HepG2 (cell line): ENCODE measurements around the gene TCFL5. TPM values are rescaled to one million over a fixed set of nuclear protein-coding genes. Genes with fewer than 3 reads are reported as not detected.

Source experiments
- ARHGAP35 ChIP-seq: sonication (generic); formaldehyde crosslinking; IDR thresholded peaks from 2 replicates; pipeline ENCODE4 v1.9.0; 2022; ENCODE audit warnings: mild to moderate bottlenecking, inconsistent platforms, moderate library complexity, missing genetic modification reagents, borderline replicate concordance
- ATF7 ChIP-seq, 2 experiments: fragments of 450-650 bp in 1 of 2; sonication (generic) in 1 of 2; formaldehyde crosslinking in 1 of 2; IDR thresholded peaks; 2 replicates each; pipeline versions ENCODE4 v1.4.0 to v1.6.1; 2016 to 2020; ENCODE audit warnings: antibody characterized with exemption in 1 of 2, mild to moderate bottlenecking in 1 of 2, missing genetic modification reagents in 1 of 2
- CHD4 ChIP-seq: fragments of 200-600 bp; sonication (generic); IDR thresholded peaks from 2 replicates; pipeline ENCODE4 v1.7.0; 2017; ENCODE audit warnings: mild to moderate bottlenecking, low read length, borderline replicate concordance
- ETV6 ChIP-seq: sonication (generic); formaldehyde crosslinking; conservative IDR thresholded peaks from 2 replicates; pipeline ENCODE4 v1.4.0; 2020; ENCODE audit warnings: missing genetic modification reagents
- FOXP1 ChIP-seq, 2 experiments: fragments of 450-650 bp in 1 of 2; IDR thresholded peaks; 2 replicates each; pipeline ENCODE4 v1.6.1; 2017 to 2018; ENCODE audit warnings: antibody characterized with exemption in 1 of 2
- GATAD1 ChIP-seq: IDR thresholded peaks from 2 replicates; pipeline ENCODE4 v1.6.1; 2016; ENCODE audit warnings: missing genetic modification reagents, missing compliant biosample characterization
- HNF4A ChIP-seq: sonication (generic); formaldehyde crosslinking; IDR thresholded peaks from 2 replicates; pipeline ENCODE4 v1.4.0; 2020; ENCODE audit warnings: missing genetic modification reagents
- KLF6 ChIP-seq: IDR thresholded peaks from 2 replicates; pipeline ENCODE4 v1.8.0; 2016; ENCODE audit warnings: missing biosample characterization, missing genetic modification reagents
- NCOA2 ChIP-seq: sonication (generic); formaldehyde crosslinking; IDR thresholded peaks from 2 replicates; pipeline ENCODE4 v1.8.0; 2022; ENCODE audit warnings: inconsistent platforms
- NFRKB ChIP-seq: fragments of 450-650 bp; IDR thresholded peaks from 2 replicates; pipeline ENCODE4 v1.6.1; 2017
- PITX1 ChIP-seq: sonication (generic); formaldehyde crosslinking; IDR thresholded peaks from 2 replicates; pipeline ENCODE4 v1.5.1; 2020; ENCODE audit warnings: mild to moderate bottlenecking, missing genetic modification reagents
- RXRB ChIP-seq: IDR thresholded peaks from 2 replicates; pipeline ENCODE4 v1.6.1; 2016; ENCODE audit warnings: borderline replicate concordance, missing genetic modification reagents, missing compliant biosample characterization
- SKI ChIP-seq: fragments of 450-650 bp; IDR thresholded peaks from one replicate; pipeline ENCODE4 v1.6.1; 2018; ENCODE audit warnings: mild to moderate bottlenecking; ENCODE audit not compliant: partially characterized antibody
- SNRNP70 ChIP-seq: fragments of 200-400 bp; formaldehyde crosslinking; IDR thresholded peaks from 2 replicates; pipeline ENCODE4 v1.6.1; 2017; ENCODE audit warnings: mild to moderate bottlenecking, low read depth, low read length, moderate library complexity
- SOX6 ChIP-seq, 2 experiments: fragments of 450-650 bp in 1 of 2; sonication (generic) in 1 of 2; formaldehyde crosslinking in 1 of 2; IDR thresholded peaks; 2 replicates each; pipeline versions ENCODE4 v1.4.0 to v1.6.1; 2017 to 2020; ENCODE audit warnings: antibody characterized with exemption in 1 of 2, mild to moderate bottlenecking in 1 of 2, missing genetic modification reagents in 1 of 2
- TCF7L2 ChIP-seq: IDR thresholded peaks from 2 replicates; pipeline ENCODE4 v1.6.1; 2011; ENCODE audit warnings: mild to moderate bottlenecking, low read depth, low read length, moderate library complexity
- TOPORS ChIP-seq: sonication (generic); formaldehyde crosslinking; IDR thresholded peaks from 2 replicates; pipeline ENCODE4 v1.8.0; 2023; ENCODE audit warnings: mild to moderate bottlenecking, missing genetic modification reagents
- ZFP41 ChIP-seq: sonication (generic); formaldehyde crosslinking; IDR thresholded peaks from 2 replicates; pipeline ENCODE4 v1.4.0; 2020; ENCODE audit warnings: mild to moderate bottlenecking, missing genetic modification reagents, borderline replicate concordance
- ZNF10 ChIP-seq: sonication (generic); formaldehyde crosslinking; IDR thresholded peaks from 2 replicates; pipeline ENCODE4 v1.4.0; 2020; ENCODE audit warnings: mild to moderate bottlenecking, low read depth, missing genetic modification reagents, borderline replicate concordance
- ZNF12 ChIP-seq: sonication (generic); formaldehyde crosslinking; IDR thresholded peaks from 2 replicates; pipeline ENCODE4 v1.5.0; 2020; ENCODE audit warnings: missing genetic modification reagents
- ZNF232 ChIP-seq: sonication (generic); formaldehyde crosslinking; IDR thresholded peaks from 2 replicates; pipeline ENCODE4 v1.4.0; 2020; ENCODE audit warnings: missing genetic modification reagents, borderline replicate concordance
- ZNF598 ChIP-seq: sonication (generic); formaldehyde crosslinking; IDR thresholded peaks from 2 replicates; pipeline ENCODE4 v1.5.1; 2020; ENCODE audit warnings: mild to moderate bottlenecking, missing genetic modification reagents, borderline replicate concordance
- ZNF703 ChIP-seq: sonication (generic); formaldehyde crosslinking; IDR thresholded peaks from 2 replicates; pipeline ENCODE4 v1.5.1; 2020; ENCODE audit warnings: missing genetic modification reagents, mild to moderate bottlenecking, moderate library complexity, borderline replicate concordance
- ZNF776 ChIP-seq: sonication (generic); formaldehyde crosslinking; IDR thresholded peaks from 2 replicates; pipeline ENCODE4 v1.4.0; 2020; ENCODE audit warnings: mild to moderate bottlenecking, missing genetic modification reagents
- polyA plus RNA-seq, 8 experiments: library from polyadenylated mRNA; depleted of rRNA in 3 of 8; stranded (reverse) in 7 of 8; unstranded in 1 of 8; fragments of >200 nt; fragmentation: Illumina TruSeq in 4 of 8; extraction: Trizol in 4 of 8; gene quantifications; 2 replicates each; pipeline versions ENCODE4 v1.2.1 to v1.2.3, GENCODE V29; 2011 to 2016; ENCODE audit warnings: low read depth in 4 of 8, missing spikeins in 1 of 8, mixed read lengths in 1 of 8; ENCODE audit not compliant: insufficient read depth in 1 of 8
- total RNA-seq, 5 experiments: library from RNA; depleted of rRNA; stranded (reverse); fragments of >200 nt; fragmentation: Illumina TruSeq; extraction: Trizol; gene quantifications; 2 replicates each; pipeline ENCODE4 v1.2.3, GENCODE V29; 2016; ENCODE audit warnings: low read depth in 1 of 5
- TF ChIP-seq, protein P1 (sequence below): sonication (generic); formaldehyde crosslinking; IDR thresholded peaks from 2 replicates; pipeline ENCODE4 v1.4.0; 2020; ENCODE audit warnings: missing genetic modification reagents, borderline replicate concordance
- TF ChIP-seq, protein P2 (sequence below), 2 experiments: sonication (generic) in 1 of 2; formaldehyde crosslinking in 1 of 2; IDR thresholded peaks; 2 replicates each; pipeline versions ENCODE4 v1.4.0 to v1.6.1; 2018 to 2020; ENCODE audit warnings: missing genetic modification reagents in 2 of 2, borderline replicate concordance in 1 of 2, low read depth in 1 of 2, mild to moderate bottlenecking in 1 of 2, missing biosample characterization in 1 of 2

The TCFL5 gene
- total and polyA plus RNA-seq, 2 of the 13 experiments (the other 11 are each of a cell fraction or from before 2014, with no cell fraction given) = 14.8 to 20.0 TPM

DNA sequence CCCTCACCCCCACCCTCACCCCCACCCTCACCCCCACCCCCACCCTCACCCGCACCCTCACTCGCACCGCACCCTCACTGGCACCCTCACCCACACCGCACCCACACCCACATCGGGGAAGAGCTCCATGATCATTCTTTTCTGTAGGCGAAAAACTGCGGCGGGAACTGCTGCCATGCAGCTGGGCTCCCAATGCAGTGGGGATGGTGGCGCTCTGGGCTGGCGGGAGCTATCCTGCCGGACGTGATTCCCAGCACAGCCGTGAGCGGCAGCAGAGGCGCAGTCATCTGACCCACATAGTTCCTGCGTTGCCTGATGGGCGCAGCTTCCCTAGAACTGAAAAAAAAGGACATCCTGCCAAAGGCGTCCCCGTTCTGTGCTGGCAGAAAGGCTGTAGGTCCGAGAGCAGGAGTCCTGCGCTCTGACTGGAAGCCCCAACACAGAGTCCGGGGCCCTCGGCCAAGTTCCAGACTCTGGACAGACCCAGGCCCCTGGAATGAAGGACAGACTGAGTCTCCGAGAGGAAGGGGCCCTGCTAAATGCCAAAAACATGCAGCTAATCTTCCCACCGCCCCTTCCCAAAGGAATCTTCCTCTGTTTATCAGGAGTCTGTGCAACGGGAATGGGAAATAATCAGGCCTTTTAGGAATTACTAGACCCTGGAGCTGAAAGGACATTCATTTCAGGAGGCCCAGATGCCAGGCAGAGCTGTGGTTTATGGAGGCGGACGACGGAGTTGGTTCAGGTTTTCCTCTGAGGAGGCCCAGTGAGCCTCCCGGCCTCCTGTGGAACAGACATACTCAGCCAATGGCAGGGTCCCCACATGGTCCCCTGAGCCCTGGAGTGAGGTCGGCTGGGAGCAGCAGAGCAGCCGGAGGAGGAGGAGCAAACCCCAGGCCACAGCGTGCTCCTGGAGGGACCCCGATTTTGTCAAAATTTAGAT is 14.1 kb upstream of the TCFL5 start (continued):
- no peak for TF ChIP-seq ZNF703 (CRISPR knock-in tag)
- TF ChIP-seq, protein P1, sequence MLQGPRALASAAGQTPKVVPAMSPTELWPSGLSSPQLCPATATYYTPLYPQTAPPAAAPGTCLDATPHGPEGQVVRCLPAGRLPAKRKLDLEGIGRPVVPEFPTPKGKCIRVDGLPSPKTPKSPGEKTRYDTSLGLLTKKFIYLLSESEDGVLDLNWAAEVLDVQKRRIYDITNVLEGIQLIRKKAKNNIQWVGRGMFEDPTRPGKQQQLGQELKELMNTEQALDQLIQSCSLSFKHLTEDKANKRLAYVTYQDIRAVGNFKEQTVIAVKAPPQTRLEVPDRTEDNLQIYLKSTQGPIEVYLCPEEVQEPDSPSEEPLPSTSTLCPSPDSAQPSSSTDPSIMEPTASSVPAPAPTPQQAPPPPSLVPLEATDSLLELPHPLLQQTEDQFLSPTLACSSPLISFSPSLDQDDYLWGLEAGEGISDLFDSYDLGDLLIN (CRISPR knock-in tag) = no peak; the same call in 1 of the 2 replicates
- TF ChIP-seq ZNF10 (CRISPR knock-in tag) = no peak
- TF ChIP-seq TOPORS (CRISPR knock-in tag) = no peak
- no peak for TF ChIP-seq KLF6 (CRISPR knock-in tag)
- 0 out of 2 replicates have a peak, but pooled peaks have one; percentile 28 for TF ChIP-seq CHD4
- TF ChIP-seq, protein P2, sequence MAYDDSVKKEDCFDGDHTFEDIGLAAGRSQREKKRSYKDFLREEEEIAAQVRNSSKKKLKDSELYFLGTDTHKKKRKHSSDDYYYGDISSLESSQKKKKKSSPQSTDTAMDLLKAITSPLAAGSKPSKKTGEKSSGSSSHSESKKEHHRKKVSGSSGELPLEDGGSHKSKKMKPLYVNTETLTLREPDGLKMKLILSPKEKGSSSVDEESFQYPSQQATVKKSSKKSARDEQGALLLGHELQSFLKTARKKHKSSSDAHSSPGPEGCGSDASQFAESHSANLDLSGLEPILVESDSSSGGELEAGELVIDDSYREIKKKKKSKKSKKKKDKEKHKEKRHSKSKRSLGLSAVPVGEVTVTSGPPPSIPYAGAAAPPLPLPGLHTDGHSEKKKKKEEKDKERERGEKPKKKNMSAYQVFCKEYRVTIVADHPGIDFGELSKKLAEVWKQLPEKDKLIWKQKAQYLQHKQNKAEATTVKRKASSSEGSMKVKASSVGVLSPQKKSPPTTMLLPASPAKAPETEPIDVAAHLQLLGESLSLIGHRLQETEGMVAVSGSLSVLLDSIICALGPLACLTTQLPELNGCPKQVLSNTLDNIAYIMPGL (CRISPR knock-in tag; IDR thresholded peaks at IDR 0.05; ENCODE audit: borderline replicate concordance in 1 of 2, low read depth in 1 of 2) = peak; percentile 79 to 97; a peak in 3 of 4 replicates
- no peak for TF ChIP-seq NFRKB
- no peak; the same call in 1 of the 2 replicates for TF ChIP-seq ARHGAP35 (CRISPR knock-in tag)
- peak; percentile 66; the same call in 1 of the 2 replicates for TF ChIP-seq GATAD1 (CRISPR knock-in tag)
- TF ChIP-seq RXRB (CRISPR knock-in tag) = peak; percentile 76
- TF ChIP-seq ATF7 (IDR thresholded peaks at IDR 0.05) = no peak
- no peak for TF ChIP-seq ATF7 (CRISPR knock-in tag; IDR thresholded peaks at IDR 0.05)
- TF ChIP-seq SOX6 (IDR thresholded peaks at IDR 0.05) = no peak
- peak; percentile 33 for TF ChIP-seq SOX6 (CRISPR knock-in tag; IDR thresholded peaks at IDR 0.05)
- TF ChIP-seq ZNF232 (CRISPR knock-in tag) = peak; percentile 46; the same call in 1 of the 2 replicates
- TF ChIP-seq NCOA2 = peak; percentile 41; the same call in 1 of the 2 replicates
- TF ChIP-seq ETV6 = no peak; the same call in 1 of the 2 replicates
- peak; percentile 70; the same call in 1 of the 2 replicates for TF ChIP-seq PITX1 (CRISPR knock-in tag)
- no peak for TF ChIP-seq FOXP1 (IDR thresholded peaks at IDR 0.05)
- TF ChIP-seq FOXP1 (CRISPR knock-in tag; IDR thresholded peaks at IDR 0.05) = no peak
- TF ChIP-seq SKI = peak; percentile 73
- TF ChIP-seq SNRNP70 = no peak
- TF ChIP-seq ZFP41 (CRISPR knock-in tag) = no peak
- no peak; the same call in 1 of the 2 replicates for TF ChIP-seq ZNF598 (CRISPR knock-in tag)
- no peak for TF ChIP-seq TCF7L2
- TF ChIP-seq ZNF12 (CRISPR knock-in tag) = 0 out of 2 replicates have a peak, but pooled peaks have one; percentile 36
- peak; percentile 59; the same call in 1 of the 2 replicates for TF ChIP-seq ZNF776 (CRISPR knock-in tag)
- peak; percentile 47 for TF ChIP-seq HNF4A (CRISPR knock-in tag)
